ENCODE data around the gene OR5AS1. TPM values are rescaled to one million over a fixed set of nuclear protein-coding genes. Genes with fewer than 3 reads are reported as not detected.

The OR5AS1 gene
- total RNA-seq = not detected
- polyA plus RNA-seq (2013, experiment 1 of 2) = not detected
- not detected for polyA plus RNA-seq (2013, experiment 2 of 2)
- long read RNA-seq, experiment 1 = 0 reads
- long read RNA-seq, experiment 2 = 0 reads
- long read RNA-seq, experiment 3 = 0 reads
- long read RNA-seq, experiment 4 = 0 reads

- Histone ChIP-seq H3K27ac (ENCODE audit: low read depth, low read length) (no peak within 1 kb of the TSS), H3K27me3 (ENCODE audit: control insufficient read depth, insufficient read depth, low read length, poor library complexity, severe bottlenecking) (no peaks in the 10 kb centered on the region), H3K9ac (ENCODE audit: extremely low read depth, low read length, poor library complexity, severe bottlenecking) (no peak within 1 kb of the TSS), H3K9me3 (ENCODE audit: control insufficient read depth, low read length) (no peaks in the 10 kb centered on the region), H3K36me3 (ENCODE audit: control insufficient read depth, insufficient read depth, low read length) (no peaks in the 10 kb centered on the region), H3K4me1 (ENCODE audit: control insufficient read depth, insufficient read depth, low read length) (peaks cover 4% of the 10 kb centered on the region), H3K4me3 (ENCODE audit: low read length) (no peak within 1 kb of the TSS)
- H3K27ac Mint-ChIP-seq = no peak within 1 kb of the TSS
- H3K27me3 Mint-ChIP-seq (ENCODE audit: insufficient read depth) = no peaks in the 10 kb centered on the region
- TF ChIP-seq, protein P1, sequence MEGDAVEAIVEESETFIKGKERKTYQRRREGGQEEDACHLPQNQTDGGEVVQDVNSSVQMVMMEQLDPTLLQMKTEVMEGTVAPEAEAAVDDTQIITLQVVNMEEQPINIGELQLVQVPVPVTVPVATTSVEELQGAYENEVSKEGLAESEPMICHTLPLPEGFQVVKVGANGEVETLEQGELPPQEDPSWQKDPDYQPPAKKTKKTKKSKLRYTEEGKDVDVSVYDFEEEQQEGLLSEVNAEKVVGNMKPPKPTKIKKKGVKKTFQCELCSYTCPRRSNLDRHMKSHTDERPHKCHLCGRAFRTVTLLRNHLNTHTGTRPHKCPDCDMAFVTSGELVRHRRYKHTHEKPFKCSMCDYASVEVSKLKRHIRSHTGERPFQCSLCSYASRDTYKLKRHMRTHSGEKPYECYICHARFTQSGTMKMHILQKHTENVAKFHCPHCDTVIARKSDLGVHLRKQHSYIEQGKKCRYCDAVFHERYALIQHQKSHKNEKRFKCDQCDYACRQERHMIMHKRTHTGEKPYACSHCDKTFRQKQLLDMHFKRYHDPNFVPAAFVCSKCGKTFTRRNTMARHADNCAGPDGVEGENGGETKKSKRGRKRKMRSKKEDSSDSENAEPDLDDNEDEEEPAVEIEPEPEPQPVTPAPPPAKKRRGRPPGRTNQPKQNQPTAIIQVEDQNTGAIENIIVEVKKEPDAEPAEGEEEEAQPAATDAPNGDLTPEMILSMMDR (conservative IDR thresholded peaks at IDR 0.05) = no peak
- no peaks in the 10 kb centered on the region for H3K36me3 Mint-ChIP-seq (ENCODE audit: low read depth)
- H3K4me3 Mint-ChIP-seq = no peak within 1 kb of the TSS
- peaks cover 3% of the 10 kb centered on the region for H3K9me3 Mint-ChIP-seq
- H3K4me1 Mint-ChIP-seq = no peaks in the 10 kb centered on the region
- DNase-seq = no peak
These were observed at the start of gene OR5AS1 for GRCh38 chr11:56027354-56027753. TSS of gene OR5AS1 (plus strand) at chr11:56027654. CDS start at chr11:56030419, 2,765 bp downstream.

DNA sequence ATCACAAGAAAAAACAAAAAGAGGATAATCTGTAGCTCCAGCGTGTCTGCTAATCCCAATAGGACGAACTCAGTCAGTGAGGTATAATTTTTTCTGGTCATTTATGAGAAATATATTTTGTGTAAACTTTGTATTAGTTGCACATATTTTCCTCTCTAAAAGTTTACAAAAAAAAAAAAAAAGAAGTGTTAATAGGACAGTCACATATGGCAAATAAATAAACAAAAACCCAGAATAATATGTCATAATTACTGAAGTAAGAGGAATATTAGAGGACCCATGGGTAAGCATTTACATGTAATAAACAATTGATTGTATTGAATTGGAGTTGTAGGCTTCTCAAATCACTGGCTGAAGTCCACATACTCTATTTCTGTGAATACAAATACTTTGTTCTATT lies 32.9 kb upstream of the OR5AS1 start, which contains the start of gene OR5F1:
TSS of gene OR5F1 (minus strand) at position 101 of the 400 bp plus-strand sequence. CDS start at position 101, 0 bp downstream.
- Mint-ChIP-seq H3K4me1 (no peaks in the 10 kb centered on the region), H3K27ac (no peak within 1 kb of the TSS), H3K27me3 (ENCODE audit: insufficient read depth) (no peaks in the 10 kb centered on the region), H3K4me3 (no peak within 1 kb of the TSS), H3K36me3 (ENCODE audit: low read depth) (no peaks in the 10 kb centered on the region), H3K9me3 (peaks cover 8% of the 10 kb centered on the region)
- Histone ChIP-seq H3K9me3 (ENCODE audit: control insufficient read depth, low read length) (peaks cover 7% of the 10 kb centered on the region), H3K9ac (ENCODE audit: extremely low read depth, low read length, poor library complexity, severe bottlenecking) (no peak within 1 kb of the TSS), H3K36me3 (ENCODE audit: control insufficient read depth, insufficient read depth, low read length) (no peaks in the 10 kb centered on the region), H3K27ac (ENCODE audit: low read depth, low read length) (no peak within 1 kb of the TSS), H3K4me3 (ENCODE audit: low read length) (no peak within 1 kb of the TSS), H3K4me1 (ENCODE audit: control insufficient read depth, insufficient read depth, low read length) (no peaks in the 10 kb centered on the region), H3K27me3 (ENCODE audit: control insufficient read depth, insufficient read depth, low read length, poor library complexity, severe bottlenecking) (no peaks in the 10 kb centered on the region)
- TF ChIP-seq, protein P1 (conservative IDR thresholded peaks at IDR 0.05) = no peak
- DNase-seq = no peak
- 97 to 100% methylated on average over 1 to 2 of the region's 2 CpGs for WGBS, 2 experiments (ENCODE audit: insufficient coverage in 1 of 2, insufficient read length in 1 of 2)

- H3K27ac ChIP-seq (ENCODE audit: low read depth, low read length) = no peak overlapping the region
- H3K4me1 Mint-ChIP-seq = no peaks in the 10 kb centered on the region
- H3K9me3 ChIP-seq (ENCODE audit: control insufficient read depth, low read length) = peaks cover 9% of the 10 kb centered on the region
- H3K4me3 Mint-ChIP-seq = no peak overlapping the region
- no peak overlapping the region for H3K9ac ChIP-seq (ENCODE audit: extremely low read depth, low read length, poor library complexity, severe bottlenecking)
- H3K4me1 ChIP-seq (ENCODE audit: control insufficient read depth, insufficient read depth, low read length) = no peaks in the 10 kb centered on the region
- H3K27me3 ChIP-seq (ENCODE audit: control insufficient read depth, insufficient read depth, low read length, poor library complexity, severe bottlenecking) = no peaks in the 10 kb centered on the region
- H3K27ac Mint-ChIP-seq = no peak overlapping the region
- no peaks in the 10 kb centered on the region for H3K36me3 Mint-ChIP-seq (ENCODE audit: low read depth)
- H3K36me3 ChIP-seq (ENCODE audit: control insufficient read depth, insufficient read depth, low read length) = no peaks in the 10 kb centered on the region
- no peak for DNase-seq
- H3K4me3 ChIP-seq (ENCODE audit: low read length) = no peak overlapping the region
- TF ChIP-seq, protein P1 (conservative IDR thresholded peaks at IDR 0.05) = no peak
- no peaks in the 10 kb centered on the region for H3K27me3 Mint-ChIP-seq (ENCODE audit: insufficient read depth)
- no peaks in the 10 kb centered on the region for H3K9me3 Mint-ChIP-seq
These were observed 16.7 kb upstream of the OR5AS1 start for GRCh38 chr11:56010716-56011115.

Measured in endodermal cell (in vitro differentiated cells).